ENCODE measurements around the gene SEMA3B. TPM values are rescaled to one million over a fixed set of nuclear protein-coding genes. Genes with fewer than 3 reads are reported as not detected.

The SEMA3B gene
- total and polyA plus RNA-seq, 9 of the 15 experiments (the other 6 are each of a cell fraction or from before 2014, with no cell fraction given): 0.03 to 1.8 (median 0.55) TPM; not detected in 1

DNA sequence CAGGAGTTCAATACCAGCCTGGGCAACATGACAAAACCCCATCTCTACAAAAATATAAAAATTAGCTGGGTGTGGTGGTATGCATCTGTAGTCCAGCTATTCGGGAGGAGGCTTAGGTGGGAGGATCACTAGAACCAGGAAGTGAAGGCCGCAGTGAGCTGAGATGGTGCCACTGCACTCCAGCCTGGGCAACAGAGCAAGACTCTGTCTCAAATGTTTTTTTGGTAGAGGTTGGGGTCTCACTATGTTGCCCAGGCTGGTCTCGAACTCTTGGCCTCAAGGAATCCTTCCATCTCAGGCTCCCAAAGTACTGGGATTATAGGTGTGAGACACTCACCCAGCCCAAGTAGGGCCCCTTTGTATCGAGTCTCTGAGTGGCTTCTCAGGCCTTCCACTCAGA, 25.1 kb downstream of the SEMA3B start:
- DNase-seq (ENCODE audit: extremely low read depth in 1 of 4, low spot score in 3 of 4) (no peak), FAIRE-seq (no peak), ATAC-seq (no peak)
- H3K27ac ChIP-seq (ENCODE audit: extremely low read depth, low read depth, low read length): no peak overlapping the region
- CTCF ChIA-PET (ENCODE audit: low intra/inter-chr PET ratio): no interaction called here
- intact Hi-C loops (cut with micrococcal nuclease): no loop called here
- peaks cover 13 to 76% of the 10 kb centered on the region in 2 experiments; a peak in 4 of 5 replicates for H3K4me1 ChIP-seq (replicated peaks in 1 of 2; ENCODE audit: control insufficient read depth in 2 of 2, insufficient read depth in 2 of 2, low read length in 2 of 2)
- in situ Hi-C loops (cut with MboI): no loop called here
- no peaks in the 10 kb centered on the region for H3K9me3 ChIP-seq (replicated peaks; ENCODE audit: control insufficient read depth, insufficient read depth, low read depth, low read length)
- no peaks in the 10 kb centered on the region for H3K27me3 ChIP-seq (ENCODE audit: control insufficient read depth in 2 of 2, insufficient read depth in 2 of 2, low read length in 2 of 2)
- no peak overlapping the region for H2AFZ ChIP-seq (ENCODE audit: low read depth, low read length)
- TF ChIP-seq ZNF121 (CRISPR knock-in tag; conservative IDR thresholded peaks at IDR 0.05): peak; percentile 57; the same call in 1 of the 2 replicates
- no peak for TF ChIP-seq TSC22D4 (tag; IDR thresholded peaks at IDR 0.05)
- no peak for TF ChIP-seq FOSL1 (tag; conservative IDR thresholded peaks at IDR 0.05)
- TF ChIP-seq NR3C1 (CRISPR knock-in tag; IDR thresholded peaks at IDR 0.05): no peak
- H3K9me1 ChIP-seq (ENCODE audit: control insufficient read depth, insufficient read depth, low read length): no peaks in the 10 kb centered on the region
- H3K36me3 ChIP-seq (ENCODE audit: control insufficient read depth, insufficient read depth, low read length): peaks cover 27% of the 10 kb centered on the region; the same call in 2 of the 3 replicates
- no peaks in the 10 kb centered on the region for H4K20me1 ChIP-seq (replicated peaks; ENCODE audit: control insufficient read depth, insufficient read depth, low read length)
- H3K79me2 ChIP-seq (ENCODE audit: control insufficient read depth, insufficient read depth, low read length): peaks cover 50% of the 10 kb centered on the region
- H3K9ac ChIP-seq (ENCODE audit: insufficient read depth in 1 of 2, low read depth in 2 of 2, low read length in 2 of 2): no peak overlapping the region
- H3K4me3 ChIP-seq: no peak overlapping the region
- POLR2A ChIA-PET: no interaction called here
- BruUV-seq (replicated peaks): no TSS peak
- no peak overlapping the region for H3K4me2 ChIP-seq (ENCODE audit: insufficient read depth, low read length)
- WGBS (ENCODE audit: insufficient coverage, low coverage, missing lambda C conversion rate): 77% methylated on average over 4 of the region's 4 CpGs

DNA sequence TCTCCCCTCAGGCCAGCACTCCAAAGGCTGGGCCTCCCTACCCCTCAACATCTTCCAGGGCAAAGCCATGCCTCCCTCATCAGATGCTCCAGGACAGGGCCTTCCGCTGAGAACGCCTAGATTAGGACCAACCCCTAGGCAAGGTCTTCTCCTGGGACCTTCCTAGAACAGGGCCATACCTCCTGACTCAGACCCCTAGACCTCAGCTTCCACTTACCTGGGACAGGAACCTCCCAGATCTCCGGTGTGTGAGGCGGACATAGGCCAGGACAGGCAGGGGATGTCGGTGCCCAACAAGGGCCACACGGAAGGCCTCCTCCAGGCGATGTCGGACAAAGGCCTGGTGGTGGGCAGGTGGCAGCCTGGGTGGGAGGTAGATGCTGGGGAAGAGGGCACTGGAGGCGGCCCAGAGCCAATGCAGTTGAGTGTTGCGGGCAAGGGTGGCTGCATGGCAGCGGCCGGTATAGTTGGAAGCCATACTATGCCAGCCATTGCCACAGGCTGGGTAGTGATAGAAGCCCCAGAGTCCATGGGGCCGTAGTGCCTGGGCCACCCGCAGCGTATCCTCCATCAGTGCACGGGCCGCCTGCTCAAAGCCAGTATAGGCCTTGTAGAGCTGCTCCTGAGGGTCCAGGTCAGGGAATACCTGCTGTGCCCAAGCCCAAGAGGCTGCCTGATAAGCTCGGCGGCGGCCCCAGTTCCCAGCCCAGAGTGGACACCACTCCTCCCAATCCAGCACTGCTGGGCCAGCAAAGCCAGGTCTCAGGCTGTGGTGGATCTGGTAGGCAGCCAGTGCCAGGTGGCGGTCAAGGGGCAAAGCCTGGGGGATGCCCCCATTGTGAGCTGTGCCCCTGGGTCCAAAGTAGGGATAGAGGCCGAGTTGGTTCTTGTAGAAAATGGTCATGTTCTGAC, 25.8 kb downstream of the SEMA3B start:
- no peaks in the 10 kb centered on the region for H3K27me3 ChIP-seq (ENCODE audit: control insufficient read depth in 2 of 2, insufficient read depth in 2 of 2, low read length in 2 of 2)
- intact Hi-C loops (cut with micrococcal nuclease): no loop called here
- no peaks in the 10 kb centered on the region for H4K20me1 ChIP-seq (replicated peaks; ENCODE audit: control insufficient read depth, insufficient read depth, low read length)
- ChIA-PET CTCF (ENCODE audit: low intra/inter-chr PET ratio) (no interaction called here), POLR2A (no interaction called here)
- no peaks in the 10 kb centered on the region for H3K9me1 ChIP-seq (ENCODE audit: control insufficient read depth, insufficient read depth, low read length)
- H2AFZ ChIP-seq (ENCODE audit: low read depth, low read length): no peak overlapping the region
- H3K27ac ChIP-seq (ENCODE audit: extremely low read depth, low read depth, low read length): no peak overlapping the region
- H3K9ac ChIP-seq (ENCODE audit: insufficient read depth in 1 of 2, low read depth in 2 of 2, low read length in 2 of 2): peak overlapping the region in 1 of 2 experiments; percentile 52; a peak in 1 of 4 replicates
- H3K4me2 ChIP-seq (ENCODE audit: insufficient read depth, low read length): no peak overlapping the region
- in situ Hi-C loops (cut with MboI): no loop called here
- no peak overlapping the region for H3K4me3 ChIP-seq
- BruUV-seq (replicated peaks): no TSS peak
- WGBS (ENCODE audit: insufficient coverage, low coverage, missing lambda C conversion rate): 89% methylated on average over 13 of the region's 22 CpGs
- no peak for FAIRE-seq
- peaks cover 13 to 73% of the 10 kb centered on the region in 2 experiments; a peak in 4 of 5 replicates for H3K4me1 ChIP-seq (replicated peaks in 1 of 2; ENCODE audit: control insufficient read depth in 2 of 2, insufficient read depth in 2 of 2, low read length in 2 of 2)
- peaks cover 21% of the 10 kb centered on the region; the same call in 2 of the 3 replicates for H3K36me3 ChIP-seq (ENCODE audit: control insufficient read depth, insufficient read depth, low read length)
- TF ChIP-seq RBFOX2 (IDR thresholded peaks at IDR 0.05; ENCODE audit: low read depth, low read length): peak; percentile 26; the same call in 1 of the 2 replicates
- no peak for TF ChIP-seq HNRNPL (IDR thresholded peaks at IDR 0.05; ENCODE audit: low read depth, low read length)
- no peaks in the 10 kb centered on the region for H3K9me3 ChIP-seq (replicated peaks; ENCODE audit: control insufficient read depth, insufficient read depth, low read depth, low read length)
- H3K79me2 ChIP-seq (ENCODE audit: control insufficient read depth, insufficient read depth, low read length): peaks cover 47% of the 10 kb centered on the region
- no peak for ATAC-seq
- DNase-seq (ENCODE audit: extremely low read depth in 1 of 4, low spot score in 3 of 4): no peak
